Sigmoid colon (tissue), 7 donors: ENCODE results near the gene KNDC1. TPM values are rescaled to one million over a fixed set of nuclear protein-coding genes. Genes with fewer than 3 reads are reported as not detected.

Source experiments
- DNase-seq: peaks from one replicate; pipeline ENCODE4 v3.0.0-alpha.2; 2019
- H3K27ac ChIP-seq, 4 donors: fragments of 200-600 bp; sonication (generic); one replicate each; pipeline ENCODE4 v1.5.1; 2016 to 2019; ENCODE audit warnings: mild to moderate bottlenecking in 1 of 4
- H3K27me3 ChIP-seq, 3 donors: fragments of 200-600 bp; sonication (generic); one replicate each; pipeline ENCODE4 v1.5.1; 2019; ENCODE audit warnings: mild to moderate bottlenecking in 1 of 3
- H3K36me3 ChIP-seq, 4 donors: fragments of 200-600 bp; sonication (generic); one replicate each; pipeline ENCODE4 v1.5.1; 2016 to 2019
- H3K4me1 ChIP-seq, 4 donors: fragments of 200-600 bp; sonication (generic); one replicate each; pipeline ENCODE4 v1.5.1; 2017 to 2019
- H3K4me3 ChIP-seq, 4 donors: fragments of 200-600 bp; sonication (generic); one replicate each; pipeline ENCODE4 v1.5.1; 2017 to 2019; ENCODE audit warnings: mild to moderate bottlenecking in 2 of 4, moderate library complexity in 1 of 4
- H3K9me3 ChIP-seq, 4 donors: fragments of 200-600 bp in 3 of 4; sonication (generic) in 3 of 4; one replicate each; pipeline versions ENCODE4 v1.5.1 to v1.6.1; 2013 to 2019
- EP300 ChIP-seq, 4 donors: sonication (generic); formaldehyde crosslinking; IDR thresholded peaks; one replicate each; pipeline ENCODE4 v1.6.1; 2017; ENCODE audit warnings: antibody characterized with exemption in 4 of 4
- POLR2A ChIP-seq, 2 donors: fragments of 450-650 bp; IDR thresholded peaks; one replicate each; pipeline ENCODE4 v1.6.1; 2016; ENCODE audit warnings: antibody characterized with exemption in 2 of 2, mild to moderate bottlenecking in 2 of 2, moderate library complexity in 2 of 2
- POLR2AphosphoS5 ChIP-seq, 4 donors: sonication (generic); formaldehyde crosslinking; IDR thresholded peaks; one replicate each; pipeline ENCODE4 v1.6.1; 2017; ENCODE audit warnings: antibody characterized with exemption in 4 of 4
- WGBS, 2 donors: extraction: QIAGEN DNeasy Blood & Tissue Kit; methylation state at CpG; one replicate each; pipeline ENCODE4 v1.1.7; 2013; 5-methylcytosine and 5-hydroxymethylcytosine counted together
- intact Hi-C: fragments of 100-400 bp; cut with DNase I; formaldehyde crosslinking; loops from one replicate; pipeline ENCODE4 v1.15.1; 2023
- polyA plus RNA-seq, 3 donors: library from polyadenylated mRNA; stranded (reverse); fragments of 200-250 nt; gene quantifications; one replicate each; pipeline ENCODE4 v1.2.3, GENCODE V29; 2013
- total RNA-seq, 4 donors: library from RNA; depleted of rRNA; stranded (reverse); fragments of >200 nt; gene quantifications; one replicate each; pipeline ENCODE4 v1.1.0, GENCODE V29; 2016
- TF ChIP-seq, protein P1 (sequence below), 4 experiments: fragments of 450-650 bp in 3 of 4; fragments of 200-600 bp in 1 of 4; IDR thresholded peaks; one replicate each; pipeline ENCODE4 v1.5.1; 2016 to 2019; ENCODE audit warnings: antibody characterized with exemption in 4 of 4, mild to moderate bottlenecking in 3 of 4, moderate library complexity in 2 of 4
- donor health status: healthy with polysubstance abuse.
- donor health status: Bipolar disorder and iron deficiency.
- donor health status: healthy.

Gene KNDC1
- total and polyA plus RNA-seq, 7 donors = under 0.01 to 1.9 (median 0.26) TPM; not detected in 1

DNA sequence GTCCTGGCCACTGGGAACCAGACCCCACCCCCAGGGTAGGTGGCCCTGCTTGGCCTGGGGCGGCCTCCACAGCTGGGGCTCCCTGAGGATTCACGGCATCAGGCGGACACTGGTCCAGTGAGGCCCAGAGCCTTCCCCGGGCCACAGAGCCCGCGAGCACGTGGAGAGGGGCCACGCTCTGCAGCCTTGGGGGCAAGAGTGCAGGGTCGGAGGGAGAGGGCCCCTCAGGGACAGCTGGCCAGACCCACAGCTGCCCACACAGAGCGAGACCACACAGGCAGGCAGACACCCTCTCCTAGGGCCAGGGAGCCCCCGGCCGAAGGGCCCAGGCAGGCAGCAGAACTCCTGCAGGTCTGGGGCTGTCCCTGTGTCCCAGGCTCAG is 88.3 kb downstream of the KNDC1 start:
- intact Hi-C loops = no loop called here
- H3K27ac ChIP-seq = no peak overlapping the region
- no peak overlapping the region for H3K4me3 ChIP-seq
- H3K4me1 ChIP-seq = no peaks in the 10 kb centered on the region
- no peak for DNase-seq
- H3K9me3 ChIP-seq = no peaks in the 10 kb centered on the region
- H3K36me3 ChIP-seq = no peaks in the 10 kb centered on the region
- 91 to 92% methylated on average over 12 of the region's 12 CpGs for WGBS, 2 donors
- TF ChIP-seq, protein P1, sequence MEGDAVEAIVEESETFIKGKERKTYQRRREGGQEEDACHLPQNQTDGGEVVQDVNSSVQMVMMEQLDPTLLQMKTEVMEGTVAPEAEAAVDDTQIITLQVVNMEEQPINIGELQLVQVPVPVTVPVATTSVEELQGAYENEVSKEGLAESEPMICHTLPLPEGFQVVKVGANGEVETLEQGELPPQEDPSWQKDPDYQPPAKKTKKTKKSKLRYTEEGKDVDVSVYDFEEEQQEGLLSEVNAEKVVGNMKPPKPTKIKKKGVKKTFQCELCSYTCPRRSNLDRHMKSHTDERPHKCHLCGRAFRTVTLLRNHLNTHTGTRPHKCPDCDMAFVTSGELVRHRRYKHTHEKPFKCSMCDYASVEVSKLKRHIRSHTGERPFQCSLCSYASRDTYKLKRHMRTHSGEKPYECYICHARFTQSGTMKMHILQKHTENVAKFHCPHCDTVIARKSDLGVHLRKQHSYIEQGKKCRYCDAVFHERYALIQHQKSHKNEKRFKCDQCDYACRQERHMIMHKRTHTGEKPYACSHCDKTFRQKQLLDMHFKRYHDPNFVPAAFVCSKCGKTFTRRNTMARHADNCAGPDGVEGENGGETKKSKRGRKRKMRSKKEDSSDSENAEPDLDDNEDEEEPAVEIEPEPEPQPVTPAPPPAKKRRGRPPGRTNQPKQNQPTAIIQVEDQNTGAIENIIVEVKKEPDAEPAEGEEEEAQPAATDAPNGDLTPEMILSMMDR (IDR thresholded peaks at IDR 0.05) = no peak
- no peak for TF ChIP-seq POLR2A (IDR thresholded peaks at IDR 0.05)
- TF ChIP-seq EP300 (IDR thresholded peaks at IDR 0.05) = no peak
- no peak for TF ChIP-seq POLR2AphosphoS5 (IDR thresholded peaks at IDR 0.05)
- peaks cover 0 to 78% (median 38%) of the 10 kb centered on the region in 3 donors for H3K27me3 ChIP-seq

DNA sequence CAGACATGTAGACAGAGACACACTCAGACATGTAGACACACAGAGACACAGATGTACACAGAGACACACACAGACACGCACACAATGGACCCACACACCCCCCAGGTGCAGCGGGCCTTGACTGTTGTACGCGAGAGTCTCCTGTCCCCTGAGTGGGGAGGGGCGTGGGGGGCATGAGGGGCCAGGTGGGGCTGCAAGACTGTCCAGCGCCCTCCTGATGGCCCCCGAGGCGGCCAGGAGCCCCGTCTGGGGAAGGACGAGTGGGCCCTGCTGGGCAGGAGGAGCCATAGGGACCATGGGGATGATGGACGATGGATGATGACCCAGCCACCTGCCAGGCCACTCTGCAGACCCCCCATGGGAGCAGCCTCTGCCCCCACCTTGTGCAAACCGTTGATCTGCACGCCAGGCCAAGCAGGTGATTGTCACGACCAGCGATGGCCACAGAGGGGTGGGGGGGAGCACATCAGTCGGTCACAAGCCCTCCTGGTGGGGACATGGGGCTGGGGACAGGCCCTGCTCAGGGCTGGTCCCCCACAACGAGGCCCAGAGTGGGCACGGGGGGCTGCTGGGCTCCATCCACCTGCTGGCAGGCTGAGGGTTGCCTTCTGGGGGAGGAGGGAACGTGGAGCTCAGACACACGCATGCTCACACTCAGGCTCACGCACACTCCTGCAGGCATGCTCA is 89.2 kb downstream of the KNDC1 start:
- DNase-seq = no peak
- Histone ChIP-seq H3K27me3 (peaks cover 0 to 72% (median 38%) of the 10 kb centered on the region in 3 donors), H3K4me1 (no peaks in the 10 kb centered on the region), H3K36me3 (no peaks in the 10 kb centered on the region), H3K4me3 (no peak overlapping the region), H3K9me3 (no peaks in the 10 kb centered on the region), H3K27ac (no peak overlapping the region)
- TF ChIP-seq EP300 (IDR thresholded peaks at IDR 0.05) (no peak), POLR2A (IDR thresholded peaks at IDR 0.05) (no peak), POLR2AphosphoS5 (IDR thresholded peaks at IDR 0.05) (no peak)
- TF ChIP-seq, protein P1 (IDR thresholded peaks at IDR 0.05) = no peak
- WGBS, 2 donors = 63 to 72% methylated on average over 21 of the region's 21 CpGs
- intact Hi-C loops = no loop called here

DNA sequence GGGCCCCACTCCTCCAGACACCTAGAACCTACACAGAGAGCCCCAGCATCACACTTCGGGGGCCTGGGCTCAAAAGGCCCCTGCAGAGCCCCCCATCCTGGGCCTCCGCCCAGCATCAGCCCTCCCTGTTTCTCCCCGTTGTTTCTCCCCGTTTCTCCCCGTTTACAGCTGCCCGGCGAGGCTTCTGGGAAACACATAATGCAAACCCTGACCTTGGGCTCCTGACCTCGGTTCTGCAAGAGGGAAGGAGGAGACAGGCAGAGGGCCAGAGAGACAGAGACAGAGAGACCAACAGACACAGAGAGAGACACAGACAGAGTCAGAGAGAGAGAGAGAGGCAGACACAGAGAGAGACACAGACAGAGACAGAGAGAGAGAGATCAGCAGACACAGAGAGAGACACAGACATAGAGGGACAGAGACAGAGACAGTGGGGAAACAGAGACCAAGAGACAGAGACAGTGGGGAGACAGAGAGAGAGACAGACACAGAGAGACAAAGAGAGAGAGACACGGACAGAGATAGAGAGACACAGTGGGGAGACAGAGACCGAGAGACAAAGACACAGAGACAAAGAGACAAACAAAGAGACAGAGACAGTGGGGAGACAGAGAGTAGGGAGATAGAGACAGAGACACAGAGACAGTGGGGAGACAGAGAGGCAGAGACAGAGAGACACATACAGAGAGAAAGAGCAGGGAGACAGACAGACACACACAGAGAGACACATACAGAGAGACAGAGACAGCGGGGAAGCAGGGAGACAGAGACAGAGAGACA is 90.1 kb downstream of the KNDC1 start:
- Histone ChIP-seq H3K4me1 (no peaks in the 10 kb centered on the region), H3K36me3 (no peaks in the 10 kb centered on the region), H3K27ac (no peak overlapping the region), H3K27me3 (peaks cover 0 to 65% (median 38%) of the 10 kb centered on the region in 3 donors), H3K4me3 (no peak overlapping the region), H3K9me3 (no peaks in the 10 kb centered on the region)
- WGBS, 2 donors = 38 to 67% methylated on average over 11 of the region's 11 CpGs
- TF ChIP-seq, protein P1 (IDR thresholded peaks at IDR 0.05) = no peak
- no peak for TF ChIP-seq EP300 (IDR thresholded peaks at IDR 0.05)
- TF ChIP-seq POLR2AphosphoS5 (IDR thresholded peaks at IDR 0.05) = no peak
- no peak for TF ChIP-seq POLR2A (IDR thresholded peaks at IDR 0.05)
- no peak for DNase-seq
- intact Hi-C loops = no loop called here

DNA sequence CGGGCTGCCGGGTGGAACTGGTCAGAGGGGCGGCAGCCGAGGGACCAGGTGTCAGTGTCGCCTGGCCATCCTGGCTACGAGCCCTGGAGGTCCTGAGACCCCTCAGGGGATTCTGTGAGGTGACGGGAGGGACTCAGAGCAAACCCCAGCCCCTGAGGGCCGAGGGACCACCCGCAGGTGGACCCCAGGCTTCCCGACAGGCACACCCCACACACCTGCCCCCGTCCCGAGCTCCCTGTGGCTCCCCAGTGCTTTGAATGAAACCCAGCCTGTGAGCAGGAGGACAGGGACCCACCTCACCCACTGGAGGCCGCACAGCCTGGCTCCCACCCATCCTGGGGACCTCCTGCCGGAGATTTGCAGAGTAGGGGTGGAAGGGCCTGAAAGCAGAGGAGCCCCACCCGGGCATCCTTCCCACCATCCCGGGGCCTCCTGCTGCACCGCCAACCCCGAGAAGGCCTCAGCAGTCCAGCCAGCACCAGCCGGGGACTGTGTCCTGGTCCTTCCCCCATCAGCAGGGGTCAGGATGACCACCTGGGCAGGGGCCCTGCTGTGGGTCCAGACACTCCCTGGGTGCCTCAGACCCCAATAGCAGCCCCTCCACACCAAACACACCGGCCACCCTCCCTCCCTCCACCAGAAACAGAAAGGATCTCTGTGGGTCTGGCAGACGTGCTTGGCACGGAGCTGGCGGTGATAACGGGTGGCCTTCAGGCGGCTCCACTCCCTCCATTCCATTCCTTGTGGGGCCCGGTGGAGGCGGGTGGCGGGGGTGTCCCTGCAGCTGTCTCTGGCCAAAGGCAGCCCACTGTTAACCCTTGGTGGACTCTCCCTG is 91.6 kb downstream of the KNDC1 start:
- Histone ChIP-seq H3K9me3 (no peaks in the 10 kb centered on the region), H3K27me3 (peaks cover 0 to 51% (median 24%) of the 10 kb centered on the region in 3 donors), H3K4me1 (no peaks in the 10 kb centered on the region), H3K4me3 (no peak overlapping the region), H3K27ac (no peak overlapping the region), H3K36me3 (no peaks in the 10 kb centered on the region)
- intact Hi-C loops = no loop called here
- 52 to 75% methylated on average over 28 of the region's 28 CpGs for WGBS, 2 donors
- DNase-seq = no peak
- no peak for TF ChIP-seq EP300 (IDR thresholded peaks at IDR 0.05)
- TF ChIP-seq POLR2A (IDR thresholded peaks at IDR 0.05) = no peak
- TF ChIP-seq, protein P1 (IDR thresholded peaks at IDR 0.05) = no peak
- no peak for TF ChIP-seq POLR2AphosphoS5 (IDR thresholded peaks at IDR 0.05)
